OCI-LY7 (cell line): ENCODE results near the gene FLCN. TPM values are rescaled to one million over a fixed set of nuclear protein-coding genes. Genes with fewer than 3 reads are reported as not detected.

Source experiments
- BruUV-seq: library from RNA; stranded (reverse); fragments of 400-500 nt; replicated peaks from 2 replicates; lab custom pipeline; 2021; lab: Mats Ljungman, UMichigan
- CTCF ChIA-PET: fragments of 300-600 bp; sonication (Branson Sonifier 250); formaldehyde crosslinking; loops from one replicate; lab custom pipeline; 2022; ENCODE audit warnings: antibody characterized with exemption; ENCODE audit not compliant: unreplicated experiment; lab: Charles Lee
- POLR2A ChIA-PET: fragments of 300-600 bp; sonication (Branson Sonifier 250); formaldehyde crosslinking; loops from one replicate; lab custom pipeline; 2022; ENCODE audit warnings: antibody characterized with exemption; lab: Charles Lee
- DNase-seq: peaks from one replicate; pipeline ENCODE4 v3.0.0-alpha.2; 2015; ENCODE audit warnings: low spot score
- H2AFZ ChIP-seq: fragments of 200-600 bp; sonication (generic), shearing (Covaris generic); 2 replicates; pipeline ENCODE4 v1.6.1; 2014; ENCODE audit warnings: mild to moderate bottlenecking, antibody characterized with exemption, low read length, moderate library complexity
- H3K27ac ChIP-seq: fragments of 200-600 bp; sonication (generic); 2 replicates; pipeline ENCODE4 v1.5.1; 2014; ENCODE audit warnings: mixed run types, low read depth, mild to moderate bottlenecking, moderate library complexity, low read length, inconsistent platforms; ENCODE audit not compliant: poor library complexity, severe bottlenecking
- H3K36me3 ChIP-seq: fragments of 200-600 bp; sonication (generic); 2 replicates; pipeline ENCODE4 v1.6.1; 2014; ENCODE audit warnings: mild to moderate bottlenecking, antibody characterized with exemption, low read length, moderate library complexity, mixed read lengths; ENCODE audit not compliant: insufficient read depth
- H3K4me1 ChIP-seq: fragments of 200-600 bp; sonication (generic); 2 replicates; pipeline ENCODE4 v1.5.1; 2014; ENCODE audit warnings: mild to moderate bottlenecking, low read length; ENCODE audit not compliant: insufficient read depth, poor library complexity, severe bottlenecking
- H3K4me2 ChIP-seq: fragments of 200-600 bp; sonication (generic); 2 replicates; pipeline ENCODE4 v1.6.1; 2014; ENCODE audit warnings: mild to moderate bottlenecking, low read length
- H3K4me3 ChIP-seq: fragments of 200-600 bp; sonication (generic); 2 replicates; pipeline ENCODE4 v1.5.1; 2014; ENCODE audit warnings: mild to moderate bottlenecking, low read depth, low read length; ENCODE audit not compliant: poor library complexity, severe bottlenecking
- H3K79me2 ChIP-seq: fragments of 200-600 bp; sonication (generic); 2 replicates; pipeline ENCODE4 v1.6.1; 2016; ENCODE audit warnings: low read depth, mild to moderate bottlenecking, low read length, moderate library complexity, mixed read lengths; ENCODE audit not compliant: insufficient read depth
- H3K9me2 ChIP-seq: fragments of 200-600 bp; sonication (generic); 2 replicates; pipeline ENCODE4 v1.6.1; 2016; ENCODE audit warnings: mild to moderate bottlenecking, low read length, mixed read lengths; ENCODE audit not compliant: insufficient read depth
- H3K9me3 ChIP-seq: fragments of 200-600 bp; sonication (generic); 2 replicates; pipeline ENCODE4 v1.6.1; 2014; ENCODE audit warnings: mild to moderate bottlenecking, mixed run types, low read length, mixed read lengths
- H4K20me1 ChIP-seq: fragments of 200-600 bp; sonication (generic); 2 replicates; pipeline ENCODE4 v1.6.1; 2014; ENCODE audit warnings: mild to moderate bottlenecking, antibody characterized with exemption, low read length, moderate library complexity, mixed read lengths; ENCODE audit not compliant: insufficient read depth
- EZH2phosphoT487 ChIP-seq: fragments of 200-600 bp; sonication (generic); IDR thresholded peaks from 2 replicates; pipeline ENCODE4 v1.6.1; 2018; ENCODE audit warnings: low read depth, borderline replicate concordance, mild to moderate bottlenecking, mixed run types, antibody characterized with exemption, low read length, moderate library complexity, mixed read lengths
- intact Hi-C: fragments of 100-400 bp; cut with micrococcal nuclease; formaldehyde crosslinking; loops from one replicate; pipeline ENCODE4 v1.10.0; 2022; ENCODE audit not compliant: unreplicated experiment
- total RNA-seq, 2 experiments: library from RNA; depleted of rRNA in 1 of 2; stranded (reverse); fragments of >200 nt in 1 of 2; shearing (Covaris generic) in 1 of 2; gene quantifications; 2 replicates each; pipeline ENCODE4 v1.2.3, GENCODE V29; 2014 to 2022
- TF ChIP-seq, protein P1 (sequence below): fragments of 200-600 bp; sonication (generic); conservative IDR thresholded peaks from 2 replicates; pipeline ENCODE4 v1.5.1; 2014; ENCODE audit warnings: mild to moderate bottlenecking, antibody characterized with exemption, low read length, moderate library complexity, mixed read lengths

The FLCN gene
- total RNA-seq, 2 experiments from 2014 or later = 20.5 to 20.9 TPM

DNA sequence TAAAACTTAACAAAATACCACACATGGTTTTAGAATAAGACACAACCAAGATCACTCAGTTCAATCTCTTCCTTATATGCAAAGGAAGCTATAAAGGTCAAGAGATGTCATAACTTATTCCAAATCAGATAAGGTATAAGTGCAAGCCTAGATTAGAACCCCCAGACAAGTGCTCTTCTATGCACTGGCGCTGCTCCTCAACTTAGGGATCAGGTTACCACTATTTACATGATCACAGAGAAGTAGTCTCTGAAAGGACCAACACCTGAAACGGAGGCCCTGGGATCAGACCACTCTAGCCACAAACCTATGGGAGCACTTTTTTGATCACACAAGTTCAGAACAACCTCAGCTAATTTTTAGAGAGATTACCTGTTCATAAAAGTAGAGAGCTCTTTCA lies 27.5 kb upstream of the FLCN start:
- H2AFZ ChIP-seq = no peak overlapping the region
- H4K20me1 ChIP-seq = no peaks in the 10 kb centered on the region
- intact Hi-C loops = loop anchor here (10.0 kb wide), 1 partner anchor 50 kb away; no protein-coding TSS in a partner anchor
- POLR2A ChIA-PET = no interaction called here
- DNase-seq = no peak
- no peak for TF ChIP-seq EZH2phosphoT487
- BruUV-seq = no TSS peak
- H3K27ac ChIP-seq = no peak overlapping the region
- peaks cover 94% of the 10 kb centered on the region for H3K36me3 ChIP-seq
- CTCF ChIA-PET = no interaction called here
- H3K9me3 ChIP-seq = no peaks in the 10 kb centered on the region
- no peak overlapping the region for H3K4me2 ChIP-seq
- H3K9me2 ChIP-seq = no peaks in the 10 kb centered on the region
- no peaks in the 10 kb centered on the region for H3K4me1 ChIP-seq
- H3K79me2 ChIP-seq = no peaks in the 10 kb centered on the region
- no peak overlapping the region for H3K4me3 ChIP-seq

DNA sequence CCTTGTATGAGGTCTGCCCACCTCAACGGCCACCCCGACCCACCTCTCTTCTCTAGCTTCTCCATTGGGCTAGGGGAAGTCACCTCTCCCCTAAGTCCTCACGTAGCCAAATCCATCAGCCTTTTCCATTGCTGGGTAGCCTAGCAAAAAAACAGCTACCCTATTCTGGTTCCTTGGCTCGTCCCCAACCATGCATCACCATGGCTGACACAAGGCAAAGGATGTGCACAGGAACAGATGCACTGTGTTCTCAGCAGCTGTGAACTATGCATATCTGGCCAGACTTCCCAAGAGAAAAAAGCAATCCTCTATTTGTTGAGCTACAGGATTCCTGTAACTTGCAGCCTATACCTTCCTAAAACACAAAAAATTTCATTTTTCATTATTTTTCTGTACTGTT lies 22.0 kb upstream of the FLCN start:
- TF ChIP-seq EZH2phosphoT487 = no peak
- TF ChIP-seq, protein P1, sequence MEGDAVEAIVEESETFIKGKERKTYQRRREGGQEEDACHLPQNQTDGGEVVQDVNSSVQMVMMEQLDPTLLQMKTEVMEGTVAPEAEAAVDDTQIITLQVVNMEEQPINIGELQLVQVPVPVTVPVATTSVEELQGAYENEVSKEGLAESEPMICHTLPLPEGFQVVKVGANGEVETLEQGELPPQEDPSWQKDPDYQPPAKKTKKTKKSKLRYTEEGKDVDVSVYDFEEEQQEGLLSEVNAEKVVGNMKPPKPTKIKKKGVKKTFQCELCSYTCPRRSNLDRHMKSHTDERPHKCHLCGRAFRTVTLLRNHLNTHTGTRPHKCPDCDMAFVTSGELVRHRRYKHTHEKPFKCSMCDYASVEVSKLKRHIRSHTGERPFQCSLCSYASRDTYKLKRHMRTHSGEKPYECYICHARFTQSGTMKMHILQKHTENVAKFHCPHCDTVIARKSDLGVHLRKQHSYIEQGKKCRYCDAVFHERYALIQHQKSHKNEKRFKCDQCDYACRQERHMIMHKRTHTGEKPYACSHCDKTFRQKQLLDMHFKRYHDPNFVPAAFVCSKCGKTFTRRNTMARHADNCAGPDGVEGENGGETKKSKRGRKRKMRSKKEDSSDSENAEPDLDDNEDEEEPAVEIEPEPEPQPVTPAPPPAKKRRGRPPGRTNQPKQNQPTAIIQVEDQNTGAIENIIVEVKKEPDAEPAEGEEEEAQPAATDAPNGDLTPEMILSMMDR = no peak
- H2AFZ ChIP-seq = no peak overlapping the region
- no peak overlapping the region for H3K4me2 ChIP-seq
- H3K36me3 ChIP-seq = peaks cover 89% of the 10 kb centered on the region
- no peaks in the 10 kb centered on the region for H3K9me2 ChIP-seq
- no peaks in the 10 kb centered on the region for H3K79me2 ChIP-seq
- intact Hi-C loops = no loop called here
- H3K4me3 ChIP-seq = no peak overlapping the region
- H3K27ac ChIP-seq = no peak overlapping the region
- ChIA-PET CTCF (no interaction called here), POLR2A (interaction anchor here (1.2 kb wide), 1 partner anchor 8 kb away, joined by 3 read pairs; no protein-coding TSS in a partner anchor)
- DNase-seq = no peak
- H3K9me3 ChIP-seq = no peaks in the 10 kb centered on the region
- BruUV-seq = no TSS peak
- H4K20me1 ChIP-seq = no peaks in the 10 kb centered on the region
- H3K4me1 ChIP-seq = no peaks in the 10 kb centered on the region

DNA sequence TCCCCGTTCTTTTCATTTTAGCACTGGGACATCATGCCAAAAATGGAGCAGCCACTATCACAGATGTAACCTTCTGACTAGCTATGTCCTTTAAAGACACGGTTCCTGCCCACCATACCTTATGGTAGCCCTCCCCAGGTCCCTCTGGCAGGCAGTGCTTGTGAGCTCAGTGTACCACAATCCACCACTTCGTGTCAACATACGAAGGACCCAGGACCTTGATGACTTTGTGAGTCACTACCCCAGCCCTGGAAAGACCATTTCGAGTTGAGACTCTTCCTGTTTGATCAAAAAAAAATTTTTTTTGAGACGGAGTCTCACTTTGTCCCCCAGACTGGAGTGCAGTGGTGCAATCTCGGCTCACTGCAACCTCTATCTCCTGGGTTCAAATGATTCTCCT lies 21.0 kb upstream of the FLCN start:
- Histone ChIP-seq H3K9me3 (no peaks in the 10 kb centered on the region), H3K36me3 (peaks cover 90% of the 10 kb centered on the region), H4K20me1 (no peaks in the 10 kb centered on the region), H3K79me2 (no peaks in the 10 kb centered on the region), H3K9me2 (no peaks in the 10 kb centered on the region), H3K4me3 (no peak overlapping the region), H3K27ac (no peak overlapping the region), H2AFZ (no peak overlapping the region), H3K4me2 (no peak overlapping the region), H3K4me1 (no peaks in the 10 kb centered on the region)
- POLR2A ChIA-PET = interaction anchor here (0.6 kb wide), 1 partner anchor 1056 kb away, joined by 3 read pairs; no protein-coding TSS in a partner anchor
- intact Hi-C loops = no loop called here
- BruUV-seq = no TSS peak
- no peak for DNase-seq
- CTCF ChIA-PET = no interaction called here
- no peak for TF ChIP-seq EZH2phosphoT487
- TF ChIP-seq, protein P1 = no peak
